Adrenal gland (tissue), 12 donors: Measurements from ENCODE around the gene SOWAHA. TPM values are rescaled to one million over a fixed set of nuclear protein-coding genes. Genes with fewer than 3 reads are reported as not detected.
A peak's percentile ranks its signal among the peaks of the same experiment; 100 is the strongest.

Experiments used
- DNase-seq, 7 donors: peaks; one replicate each; pipeline ENCODE4 v3.0.0-alpha.2; 2019 to 2020
- H3K27ac ChIP-seq, 5 donors: fragments of 200-600 bp; sonication (generic) in 4 of 5; 1 replicate in 3 of 5; 2 replicates in 2 of 5; pipeline versions ENCODE4 v1.5.1 to v1.8.0; 2016 to 2020; ENCODE audit warnings: mild to moderate bottlenecking in 1 of 5
- H3K27me3 ChIP-seq: fragments of 200-600 bp; 2 replicates; pipeline ENCODE4 v1.8.0; 2021
- H3K36me3 ChIP-seq, 2 donors: fragments of 200-600 bp; replicated peaks in 1 of 2; 1 replicate in 1 of 2; 2 replicates in 1 of 2; pipeline versions ENCODE4 v1.5.1 to v1.8.0; 2018 to 2022
- H3K4me1 ChIP-seq, 2 donors: fragments of 200-600 bp; replicated peaks in 1 of 2; 1 replicate in 1 of 2; 2 replicates in 1 of 2; pipeline versions ENCODE4 v1.5.1 to v1.8.0; 2018 to 2021
- H3K4me3 ChIP-seq, 4 donors: fragments of 200-600 bp; sonication (generic) in 3 of 4; one replicate each; pipeline ENCODE4 v1.5.1; 2016 to 2018
- H3K9me3 ChIP-seq, 3 donors: fragments of 200-600 bp; sonication (generic) in 1 of 3; replicated peaks in 1 of 3; 1 replicate in 2 of 3; 2 replicates in 1 of 3; pipeline versions ENCODE4 v1.5.1 to v1.8.0; 2016 to 2021
- CTCF ChIP-seq, 6 experiments: fragments of 450-650 bp in 4 of 6; fragments of 200-600 bp in 2 of 6; sonication (generic) in 1 of 6; IDR thresholded peaks; 1 replicate in 5 of 6; 2 replicates in 1 of 6; pipeline versions ENCODE4 v1.5.1 to v1.8.0; 2016 to 2021; ENCODE audit warnings: antibody characterized with exemption in 6 of 6, mild to moderate bottlenecking in 2 of 6, moderate library complexity in 1 of 6
- POLR2A ChIP-seq, 2 donors: fragments of 450-650 bp; IDR thresholded peaks; one replicate each; pipeline ENCODE4 v1.6.1; 2017; ENCODE audit warnings: antibody characterized with exemption in 2 of 2, mild to moderate bottlenecking in 2 of 2, moderate library complexity in 1 of 2
- WGBS, 4 donors: extraction: QIAGEN DNeasy Blood & Tissue Kit in 2 of 4; methylation state at CpG; one replicate each; pipeline versions ENCODE4 v1.1.5 to v1.1.7; 2013 to 2017; 5-methylcytosine and 5-hydroxymethylcytosine counted together
- intact Hi-C, 2 donors: fragments of 100-400 bp; cut with DNase I; formaldehyde crosslinking; loops; one replicate each; pipeline versions ENCODE4 v1.14.1 to v1.15.0; 2022 to 2023
- polyA plus RNA-seq, 3 donors: library from polyadenylated mRNA; stranded (reverse); fragments of 200-250 nt in 2 of 3; fragments of 350-450 nt in 1 of 3; fragmentation: Illumina TruSeq in 1 of 3; extraction: RNeasy Lipid Tissue Mini Kit (QIAGEN cat#74804) in 1 of 3; gene quantifications; one replicate each; pipeline ENCODE4 v1.2.3, GENCODE V29; 2013 to 2014
- total RNA-seq, 9 donors: library from RNA; depleted of rRNA in 4 of 9; stranded (reverse); fragments of >200 nt in 4 of 9; fragments of 120-200 nt in 1 of 9; fragmentation: NEBNext Ultra II Directional in 1 of 9; extraction: Animal tissue kit (Norgen Biotek cat#: 25700) in 1 of 9; gene quantifications; one replicate each; pipeline versions ENCODE4 v1.1.0 to v1.2.4, GENCODE V29; 2013 to 2023
- donor health status: healthy with polysubstance abuse.
- donor health status: Bipolar disorder and iron deficiency.
- donor health status: DM: yes; HTN: yes; CAD: no.
- donor health status: DM: no; HTN: no; CAD: no.
- donor health status: DM: no; HTN: no; CAD: no.
- donor health status: DM: yes; HTN: yes; CAD: no.

Gene SOWAHA
- total and polyA plus RNA-seq, 12 donors, result 0.06 to 1.8 (median 0.40) TPM; not detected in 3

GRCh38 chr5:132819468-132819867 lies 6.4 kb downstream of the SOWAHA start:
- intact Hi-C loops, result loop anchor here in 1 of 2 donors (10.0 kb wide), 1 partner anchor 435 kb away; no protein-coding TSS in a partner anchor
- Histone ChIP-seq H3K27ac (peak overlapping the region in 1 of 5 donors; percentile 38), H3K36me3 (no peaks in the 10 kb centered on the region), H3K4me3 (no peak overlapping the region), H3K27me3 (no peaks in the 10 kb centered on the region), H3K9me3 (no peaks in the 10 kb centered on the region), H3K4me1 (peaks cover 0 to 11% of the 10 kb centered on the region in 2 donors)
- TF ChIP-seq POLR2A (IDR thresholded peaks at IDR 0.05) (no peak), CTCF (IDR thresholded peaks at IDR 0.05) (no peak)
- no peak for DNase-seq
- 44 to 51% (median 49%) methylated on average over 24 to 26 of the region's 26 CpGs for WGBS, 4 donors

- H3K27me3 ChIP-seq, result no peaks in the 10 kb centered on the region
- no peak overlapping the region for H3K4me3 ChIP-seq
- no peaks in the 10 kb centered on the region for H3K9me3 ChIP-seq
- 21 to 23% (median 22%) methylated on average over 13 to 15 of the region's 15 CpGs for WGBS, 4 donors
- H3K36me3 ChIP-seq, result no peaks in the 10 kb centered on the region
- TF ChIP-seq POLR2A (IDR thresholded peaks at IDR 0.05) (no peak), CTCF (IDR thresholded peaks at IDR 0.05) (peak; percentile 86 to 96 (median 93))
- peak; percentile 88 to 98 (median 94) for DNase-seq
- peak overlapping the region in 1 of 5 donors; percentile 38 for H3K27ac ChIP-seq
- intact Hi-C loops, result loop anchor here in 1 of 2 donors (5.0 kb wide), 1 partner anchor 293 kb away; no protein-coding TSS in a partner anchor
- H3K4me1 ChIP-seq, result peaks cover 0 to 11% of the 10 kb centered on the region in 2 donors
Observed at GRCh38 chr5:132820162-132820754, 7.2 kb downstream of the SOWAHA start.

- Histone ChIP-seq H3K9me3 (no peaks in the 10 kb centered on the region), H3K36me3 (no peaks in the 10 kb centered on the region), H3K27ac (no peak overlapping the region), H3K4me3 (no peak overlapping the region), H3K27me3 (no peaks in the 10 kb centered on the region), H3K4me1 (peaks cover 0 to 11% of the 10 kb centered on the region in 2 donors)
- TF ChIP-seq CTCF (IDR thresholded peaks at IDR 0.05) (no peak), POLR2A (IDR thresholded peaks at IDR 0.05) (no peak)
- WGBS, 4 donors, result 84 to 96% (median 92%) methylated on average over 3 of the region's 3 CpGs
- intact Hi-C loops, result loop anchor here in 1 of 2 donors (5.0 kb wide), 1 partner anchor 294 kb away; no protein-coding TSS in a partner anchor
- no peak for DNase-seq
Observed at GRCh38 chr5:132821350-132821749, 8.2 kb downstream of the SOWAHA start.

GRCh38 chr5:132821791-132822190 lies 8.7 kb downstream of the SOWAHA start:
- H3K4me1 ChIP-seq, result peaks cover 0 to 11% of the 10 kb centered on the region in 2 donors
- H3K4me3 ChIP-seq, result no peak overlapping the region
- TF ChIP-seq CTCF (IDR thresholded peaks at IDR 0.05) (no peak), POLR2A (IDR thresholded peaks at IDR 0.05) (no peak)
- no peaks in the 10 kb centered on the region for H3K36me3 ChIP-seq
- H3K27me3 ChIP-seq, result no peaks in the 10 kb centered on the region
- intact Hi-C loops, result loop anchor here in 1 of 2 donors (5.0 kb wide), 1 partner anchor 294 kb away; no protein-coding TSS in a partner anchor
- 88 to 100% (median 92%) methylated on average over 1 of the region's 1 CpG for WGBS, 4 donors
- H3K27ac ChIP-seq, result no peak overlapping the region
- H3K9me3 ChIP-seq, result no peaks in the 10 kb centered on the region
- DNase-seq, result no peak
